GM12864 (cell line): ENCODE data around the gene SLC25A34.

Source experiments
- DNase-seq: peaks from one replicate; pipeline ENCODE4 v3.0.0-alpha.2; 2011; ENCODE audit warnings: low read depth
- H3K4me3 ChIP-seq: 2 replicates; pipeline ENCODE4 v1.5.1; 2011; ENCODE audit warnings: mild to moderate bottlenecking, low read depth, low read length, control low read depth
- TF ChIP-seq, protein P1 (sequence below): IDR thresholded peaks from 2 replicates; pipeline ENCODE4 v1.5.1; 2011; ENCODE audit warnings: low read depth, mild to moderate bottlenecking, moderate library complexity, low read length, control low read depth, inconsistent platforms; ENCODE audit errors: missing control alignments

Gene SLC25A34

DNA sequence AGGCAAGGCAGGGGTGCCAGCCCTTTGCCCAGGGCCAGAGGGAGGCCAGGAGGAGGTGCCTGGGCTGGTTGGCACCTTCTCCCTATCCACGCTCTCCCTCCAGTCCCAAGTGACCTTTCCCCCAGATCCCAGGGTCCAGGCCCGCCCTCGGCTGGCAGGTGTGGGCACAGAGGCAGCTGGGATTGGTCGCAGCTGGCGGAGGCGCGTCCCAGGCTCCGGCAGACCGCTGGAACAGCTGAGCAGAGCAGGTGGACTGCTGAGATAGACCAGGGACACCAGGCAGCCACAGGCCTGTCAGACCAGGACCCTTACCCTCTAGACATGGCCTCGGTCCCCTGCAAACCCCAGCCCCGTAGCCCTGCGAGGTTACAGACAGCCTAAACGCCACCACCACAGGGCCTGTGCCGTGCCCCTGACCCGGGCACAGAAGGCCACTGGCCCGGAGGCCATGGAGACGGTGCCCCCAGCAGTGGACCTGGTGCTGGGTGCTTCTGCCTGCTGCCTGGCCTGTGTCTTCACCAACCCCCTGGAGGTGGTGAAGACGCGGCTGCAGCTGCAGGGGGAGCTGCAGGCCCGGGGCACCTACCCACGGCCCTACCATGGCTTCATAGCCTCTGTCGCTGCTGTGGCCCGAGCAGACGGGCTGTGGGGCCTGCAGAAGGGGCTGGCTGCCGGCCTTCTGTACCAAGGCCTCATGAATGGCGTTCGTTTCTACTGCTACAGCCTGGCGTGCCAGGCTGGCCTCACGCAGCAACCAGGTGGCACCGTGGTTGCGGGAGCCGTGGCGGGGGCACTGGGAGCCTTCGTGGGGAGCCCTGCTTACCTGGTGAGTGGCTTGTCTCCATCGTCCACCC lies at the start of gene SLC25A34:
SLC25A34 (plus strand) TSS at position 221 of the 854 bp plus-strand sequence; CDS start at position 449, 228 bp downstream.
- TF ChIP-seq, protein P1, sequence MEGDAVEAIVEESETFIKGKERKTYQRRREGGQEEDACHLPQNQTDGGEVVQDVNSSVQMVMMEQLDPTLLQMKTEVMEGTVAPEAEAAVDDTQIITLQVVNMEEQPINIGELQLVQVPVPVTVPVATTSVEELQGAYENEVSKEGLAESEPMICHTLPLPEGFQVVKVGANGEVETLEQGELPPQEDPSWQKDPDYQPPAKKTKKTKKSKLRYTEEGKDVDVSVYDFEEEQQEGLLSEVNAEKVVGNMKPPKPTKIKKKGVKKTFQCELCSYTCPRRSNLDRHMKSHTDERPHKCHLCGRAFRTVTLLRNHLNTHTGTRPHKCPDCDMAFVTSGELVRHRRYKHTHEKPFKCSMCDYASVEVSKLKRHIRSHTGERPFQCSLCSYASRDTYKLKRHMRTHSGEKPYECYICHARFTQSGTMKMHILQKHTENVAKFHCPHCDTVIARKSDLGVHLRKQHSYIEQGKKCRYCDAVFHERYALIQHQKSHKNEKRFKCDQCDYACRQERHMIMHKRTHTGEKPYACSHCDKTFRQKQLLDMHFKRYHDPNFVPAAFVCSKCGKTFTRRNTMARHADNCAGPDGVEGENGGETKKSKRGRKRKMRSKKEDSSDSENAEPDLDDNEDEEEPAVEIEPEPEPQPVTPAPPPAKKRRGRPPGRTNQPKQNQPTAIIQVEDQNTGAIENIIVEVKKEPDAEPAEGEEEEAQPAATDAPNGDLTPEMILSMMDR, result no peak
- no peak for DNase-seq
- H3K4me3 ChIP-seq, result no peak within 1 kb of the TSS

DNA sequence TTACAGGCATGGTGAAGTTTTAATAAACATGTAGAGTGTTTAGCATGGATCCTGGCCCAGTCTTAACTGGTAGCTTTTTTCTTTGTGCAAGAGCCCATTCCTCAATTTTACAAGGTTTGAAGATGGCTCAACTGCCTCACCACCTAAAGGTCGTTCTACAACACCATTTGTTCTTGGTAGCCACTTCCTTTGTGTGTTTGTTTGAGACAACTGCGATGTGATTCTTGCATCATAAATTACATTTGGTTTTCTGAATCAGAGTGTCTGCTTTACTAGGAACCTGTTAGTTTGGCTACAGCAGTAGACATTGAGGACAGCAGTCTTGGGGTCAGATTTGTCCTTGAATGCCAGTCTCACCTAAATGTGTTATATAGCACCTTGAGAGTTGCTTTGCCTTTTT lies 48.6 kb upstream of the SLC25A34 start:
- no peak overlapping the region for H3K4me3 ChIP-seq
- TF ChIP-seq, protein P1, result no peak
- no peak for DNase-seq

GRCh38 chr1:15690317-15690716 lies 45.7 kb upstream of the SLC25A34 start:
- no peak for DNase-seq
- TF ChIP-seq, protein P1, result no peak
- no peak overlapping the region for H3K4me3 ChIP-seq

DNA sequence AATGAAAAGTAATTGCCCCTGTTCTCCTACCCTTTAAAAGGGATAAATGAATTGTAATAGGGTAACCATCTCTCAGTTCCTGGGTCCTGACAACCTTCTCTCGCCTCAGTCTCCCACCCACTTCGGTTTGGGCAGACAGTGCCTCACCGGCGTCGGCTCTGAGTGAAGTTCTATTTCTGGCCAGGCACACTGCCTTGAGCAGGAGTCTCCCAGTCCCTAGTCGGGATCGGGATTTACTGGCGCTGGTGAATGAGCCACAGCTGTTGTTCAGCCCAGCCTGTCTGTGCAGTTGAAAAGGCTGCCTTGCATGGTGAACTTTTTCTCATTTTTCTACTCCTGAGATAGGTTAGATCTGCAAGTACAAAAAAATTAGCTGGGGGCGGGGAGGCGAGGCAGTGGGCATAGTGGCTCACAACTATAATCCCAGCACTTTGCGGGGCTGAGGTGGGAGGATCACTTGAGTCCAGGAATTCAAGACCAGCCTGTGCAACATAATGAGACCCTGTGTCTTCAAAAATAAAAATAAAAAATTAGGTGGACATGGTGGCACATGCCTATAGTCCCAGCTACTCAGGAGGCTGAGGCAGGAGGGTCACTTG lies 44.5 kb upstream of the SLC25A34 start:
- TF ChIP-seq, protein P1, result no peak
- DNase-seq, result no peak
- H3K4me3 ChIP-seq, result no peak overlapping the region

- H3K4me3 ChIP-seq, result no peak overlapping the region
- TF ChIP-seq, protein P1, result no peak
- no peak for DNase-seq
Measured at GRCh38 chr1:15692121-15692682, 43.9 kb upstream of the SLC25A34 start.

GRCh38 chr1:15693371-15693770 lies 42.7 kb upstream of the SLC25A34 start:
- no peak for DNase-seq
- TF ChIP-seq, protein P1, result no peak
- H3K4me3 ChIP-seq, result no peak overlapping the region
